Stimulated activated CD4-positive, alpha-beta T cell treated with anti-CD3 and anti-CD28 coated beads, Interleukin-4, amount 100 ng/mL, for 48 hours (primary cell): ENCODE data around the gene GPR75.

Experiments
- DNase-seq, 2 donors: peaks; one replicate each; pipeline ENCODE4 v3.0.0-alpha.2; 2020; ENCODE audit warnings: low read depth in 2 of 2

Gene GPR75

DNA sequence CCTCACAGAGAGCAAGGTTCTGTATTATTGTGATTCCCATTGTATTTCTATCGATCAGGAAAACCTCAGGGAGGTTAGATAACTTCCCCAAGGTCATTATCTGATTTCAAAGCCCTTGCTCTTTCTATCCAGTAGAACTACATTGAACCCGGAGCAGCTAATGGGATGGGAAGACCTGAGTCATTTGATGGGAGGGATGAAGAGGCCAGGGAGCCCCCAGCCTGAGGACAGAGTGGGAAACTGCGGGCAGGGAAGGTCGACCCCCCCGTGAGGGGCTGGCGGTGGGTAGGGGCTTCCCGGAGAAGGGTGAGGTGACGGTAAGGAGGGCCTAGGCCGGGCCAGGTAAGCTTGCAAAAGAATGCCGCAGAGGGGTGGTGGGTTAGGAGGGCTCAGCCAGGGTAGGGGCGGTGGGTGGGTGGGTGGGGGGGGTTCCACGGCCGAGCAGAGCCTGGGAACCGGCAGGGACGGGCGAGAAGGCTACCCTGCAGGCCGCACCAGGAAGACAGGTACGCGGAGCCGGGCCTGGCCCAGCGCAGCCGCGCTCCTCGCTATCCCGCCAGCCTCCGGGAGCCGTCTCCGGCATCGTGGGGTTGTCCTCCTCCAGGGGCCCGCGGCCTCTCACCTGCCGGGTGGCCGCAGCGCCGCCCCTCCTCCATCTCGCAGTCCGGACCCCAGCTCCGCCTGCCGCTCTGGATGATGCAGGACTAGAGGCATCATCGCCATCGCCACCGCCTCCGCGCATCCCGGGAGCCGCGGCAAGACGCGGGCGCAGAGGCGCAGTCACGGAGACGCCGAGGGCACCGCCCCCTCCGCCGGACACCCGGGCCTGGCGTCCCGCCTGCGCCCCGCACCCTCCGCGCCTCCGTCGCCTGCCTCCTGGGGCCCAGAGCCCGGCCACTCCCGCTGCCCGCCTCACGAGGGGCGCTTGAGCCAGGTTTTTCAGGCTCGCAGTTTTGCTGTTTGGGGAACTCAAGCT is at the start of gene GPR75:
Gene GPR75 (minus strand): TSS at position 762 of the 976 bp plus-strand sequence. CDS start 5,211 bp downstream, outside the sequence.
- DNase-seq: no peak

DNA sequence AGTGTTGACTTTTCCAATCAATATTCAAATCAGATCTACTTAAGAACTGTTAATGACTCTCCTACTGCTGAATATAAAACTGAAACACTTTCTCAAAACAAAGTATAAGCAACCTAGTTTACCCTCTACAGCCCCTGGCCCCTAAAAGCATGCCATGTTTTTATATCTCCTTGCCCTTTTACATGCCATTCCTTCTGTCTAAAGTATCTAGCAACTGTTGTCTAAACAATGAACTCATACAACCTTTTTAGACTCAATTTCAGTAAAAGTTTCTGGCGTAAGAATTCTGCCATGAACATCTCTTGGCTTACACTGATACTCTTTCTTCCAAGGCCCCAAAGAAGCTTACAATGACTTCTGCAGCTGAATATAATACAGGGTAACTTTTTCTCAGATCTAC is 47.8 kb upstream of the GPR75 start:
- DNase-seq: no peak

GRCh38 chr2:53905396-53905795 is 45.6 kb upstream of the GPR75 start:
- DNase-seq: no peak

GRCh38 chr2:53903011-53903410 is 43.2 kb upstream of the GPR75 start:
- no peak for DNase-seq

DNA sequence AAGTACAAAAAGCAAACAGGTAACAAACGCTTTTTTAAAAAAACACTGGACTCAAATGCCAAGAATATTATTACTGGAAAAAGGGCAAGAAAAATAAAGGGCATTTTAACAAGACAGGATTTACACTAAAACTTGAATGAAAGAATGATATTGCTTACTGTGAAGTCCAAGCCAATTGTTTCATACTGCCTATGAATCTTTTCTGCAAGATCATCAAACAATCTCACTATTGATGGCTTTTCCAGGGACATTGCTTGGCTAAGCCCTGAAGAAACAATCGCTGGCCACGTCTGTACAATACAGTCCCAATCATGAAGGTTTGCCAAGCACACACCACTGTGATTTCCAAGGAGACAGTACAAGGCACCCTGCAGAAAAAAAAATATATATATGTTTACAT is 41.4 kb upstream of the GPR75 start:
- no peak for DNase-seq

DNA sequence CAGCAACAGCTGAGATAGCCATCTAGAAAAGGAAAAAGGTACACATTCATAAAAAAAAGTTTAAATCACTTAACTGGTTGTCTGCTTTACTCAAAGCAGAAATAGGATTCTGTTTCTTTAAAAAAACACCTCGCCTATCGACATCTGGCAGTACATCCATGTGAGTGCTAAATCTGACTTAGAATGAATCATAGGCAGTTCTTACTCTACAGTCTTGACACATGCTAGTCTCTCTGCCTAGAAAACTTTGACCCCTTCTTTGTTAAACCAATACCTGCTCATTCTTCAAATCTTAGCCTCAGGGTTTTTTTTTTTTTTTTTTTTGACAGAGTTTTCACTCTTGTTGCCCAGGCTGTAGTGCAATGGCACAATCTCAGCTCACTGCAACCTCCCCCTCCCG is 37.1 kb upstream of the GPR75 start:
- no peak for DNase-seq

DNA sequence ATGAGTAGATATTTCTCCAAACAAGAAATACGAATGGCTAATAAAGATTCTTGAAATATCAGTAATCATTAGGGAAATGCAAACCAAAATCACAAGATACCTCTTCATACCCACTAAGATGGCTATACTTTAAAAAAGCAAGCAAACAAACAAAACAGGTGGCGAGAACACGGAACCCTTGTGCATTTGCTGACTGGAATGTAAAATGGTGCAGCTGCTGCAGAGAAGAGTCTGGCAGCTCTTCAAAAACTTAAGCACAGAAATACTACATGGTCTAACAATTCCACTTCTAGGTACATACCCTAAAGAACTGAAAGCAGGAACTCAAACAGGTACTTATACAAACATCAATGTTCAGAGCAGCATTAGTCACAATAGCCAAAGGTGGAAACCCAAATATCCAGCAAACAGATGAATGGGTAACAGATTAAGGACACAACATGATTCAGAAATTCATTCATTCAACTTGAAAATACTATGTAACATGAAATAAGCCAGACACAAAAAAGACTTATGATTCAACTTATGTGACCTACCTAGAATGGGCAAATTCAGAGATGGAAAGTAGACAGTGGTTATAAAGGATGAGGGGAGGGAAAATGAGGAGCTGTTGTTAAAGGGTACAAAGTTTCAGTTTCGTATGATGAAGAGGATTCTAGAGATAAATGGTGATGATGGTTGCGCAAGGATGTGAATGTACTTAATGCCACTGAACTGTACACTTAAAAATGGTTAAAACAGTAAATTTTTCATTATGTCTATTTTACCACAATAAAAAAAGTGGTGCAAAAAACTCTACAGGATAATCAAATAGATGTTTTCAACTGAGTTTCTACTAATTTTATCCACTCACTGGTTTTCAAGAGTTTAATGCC is 26.9 kb upstream of the GPR75 start:
- DNase-seq: no peak

GRCh38 chr2:53884883-53885282 is 25.1 kb upstream of the GPR75 start:
- DNase-seq: no peak

DNA sequence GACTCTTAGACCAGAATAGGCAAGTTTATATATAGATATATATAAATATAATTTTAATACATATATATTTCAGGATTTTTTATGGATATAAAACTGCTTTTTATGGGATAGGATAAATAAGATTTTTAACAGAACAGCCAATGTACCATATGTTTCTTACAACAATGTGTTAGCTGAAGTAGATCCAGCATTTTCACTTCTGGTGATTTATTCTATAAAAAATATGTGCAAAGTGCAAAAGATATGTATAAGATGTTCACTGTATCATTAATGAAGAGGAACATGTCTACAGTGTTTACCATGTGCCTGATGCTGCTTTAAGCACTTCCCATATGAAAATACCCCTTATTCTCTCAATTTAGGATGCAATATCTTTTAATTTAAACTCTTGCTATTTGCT is 22.2 kb upstream of the GPR75 start:
- DNase-seq: no peak

GRCh38 chr2:53881360-53881759 is 21.6 kb upstream of the GPR75 start:
- DNase-seq: no peak

GRCh38 chr2:53880756-53881155 is 21.0 kb upstream of the GPR75 start:
- no peak for DNase-seq

DNA sequence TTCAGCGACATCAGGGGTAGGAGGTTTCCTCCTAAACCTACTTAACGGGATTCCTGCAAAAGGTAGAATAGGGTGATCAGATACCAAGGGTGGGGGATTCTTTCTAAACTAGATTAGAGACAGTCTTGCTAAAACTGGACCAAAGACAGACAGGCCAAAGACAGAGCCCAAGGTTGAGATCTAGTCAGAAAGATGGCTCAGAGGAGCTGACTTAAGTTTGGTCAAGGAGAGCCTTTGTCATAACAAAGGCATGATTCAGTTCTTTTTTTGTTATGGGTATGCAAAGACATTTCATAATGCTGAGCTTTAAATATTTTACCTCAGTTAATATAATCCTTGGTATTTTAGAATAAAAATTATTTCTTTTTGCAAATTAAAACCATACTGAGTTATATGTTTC is 17.8 kb upstream of the GPR75 start:
- DNase-seq: no peak

DNA sequence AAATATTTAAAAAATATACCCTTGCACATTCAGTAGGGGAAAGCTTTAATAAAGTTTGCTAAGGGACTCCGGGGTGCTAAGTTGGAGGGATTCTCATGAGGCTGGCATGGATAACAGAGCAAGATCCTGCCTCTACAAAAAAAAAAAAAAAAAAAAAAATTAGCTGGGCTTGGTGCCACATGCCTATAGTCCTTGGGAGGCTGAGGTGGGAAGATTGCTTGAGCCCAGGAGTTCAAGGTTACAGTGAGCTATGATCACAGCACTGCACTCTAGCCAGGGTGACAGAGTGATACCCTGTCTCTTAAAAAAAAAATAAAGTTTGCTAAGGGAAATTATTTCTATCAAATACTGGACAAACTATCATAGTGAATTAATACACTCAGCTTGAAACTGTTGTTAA is 17.3 kb upstream of the GPR75 start:
- DNase-seq: no peak

DNA sequence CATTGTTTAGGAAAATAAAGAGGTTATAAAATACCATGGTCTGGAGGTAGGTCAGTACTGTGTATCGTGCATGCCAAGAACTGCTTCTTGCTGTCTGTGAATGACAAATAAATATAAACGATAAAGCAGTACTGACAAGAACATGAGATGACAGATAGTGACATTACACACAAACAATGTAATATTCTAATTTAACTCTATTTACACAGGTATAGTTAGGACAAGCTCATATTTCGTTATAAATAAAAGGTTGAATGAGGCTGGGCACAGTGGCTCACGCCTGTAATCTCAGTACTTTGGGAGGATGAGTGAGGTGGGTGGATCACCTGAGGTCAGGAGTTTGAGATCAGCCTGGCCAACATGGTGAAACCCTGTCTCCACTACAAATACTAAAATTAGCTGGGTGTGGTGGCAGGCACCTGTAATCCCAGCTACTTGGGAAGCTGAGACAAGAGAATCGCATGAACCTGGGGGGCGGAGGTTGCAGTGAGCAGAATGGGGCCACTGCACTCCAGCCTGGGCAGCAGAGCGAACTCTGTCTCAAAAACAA is 14.7 kb upstream of the GPR75 start:
- no peak for DNase-seq

GRCh38 chr2:53867773-53868172 is 8.0 kb upstream of the GPR75 start:
- no peak for DNase-seq

- DNase-seq: no peak
These were observed 7.4 kb upstream of the GPR75 start for GRCh38 chr2:53867169-53867568.

- DNase-seq: no peak
These were observed 6.2 kb upstream of the GPR75 start for GRCh38 chr2:53865962-53866361.

GRCh38 chr2:53865264-53865663 is 5.5 kb upstream of the GPR75 start:
- DNase-seq: no peak

- no peak for DNase-seq
These were observed 3.9 kb upstream of the GPR75 start for GRCh38 chr2:53863538-53864227.

DNA sequence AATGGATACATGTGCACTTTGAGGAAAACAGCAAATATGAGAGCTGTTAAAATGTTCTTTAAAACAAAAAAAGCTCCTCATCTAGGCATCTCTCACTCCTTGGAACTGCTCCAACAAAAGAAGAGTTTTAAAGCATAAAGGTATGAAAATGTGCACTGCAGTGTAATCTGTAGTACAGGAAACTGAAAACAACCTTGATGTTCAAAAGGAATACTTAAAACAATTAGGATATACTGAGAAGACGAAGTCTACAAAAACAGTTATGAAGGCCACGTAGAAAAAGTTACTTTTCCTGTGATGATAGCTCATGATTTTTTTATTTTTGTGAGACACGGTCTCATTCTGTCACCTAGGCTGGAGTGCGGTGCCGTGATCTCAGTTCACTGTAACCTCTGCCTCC is 2.1 kb upstream of the GPR75 start:
- DNase-seq: no peak

DNA sequence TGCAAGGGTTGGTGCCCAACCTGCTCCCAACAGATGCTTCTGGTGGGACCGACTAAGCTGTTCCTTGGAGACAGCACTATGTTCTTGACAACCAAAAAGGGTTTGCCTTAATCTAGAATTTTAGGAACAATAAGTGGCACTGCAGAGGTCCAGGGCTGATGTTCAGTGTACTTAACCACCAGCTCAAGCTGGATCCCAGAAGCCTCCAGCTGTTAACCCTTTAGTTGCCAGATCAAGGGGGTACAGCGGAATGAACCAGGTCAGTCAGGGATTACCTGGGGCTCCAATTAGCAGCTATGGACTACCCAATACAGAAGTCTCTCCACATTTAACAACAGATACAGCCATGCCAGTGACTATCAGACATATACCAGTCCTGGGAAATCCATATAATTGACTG is 3.5 kb downstream of the GPR75 start:
- no peak for DNase-seq

DNA sequence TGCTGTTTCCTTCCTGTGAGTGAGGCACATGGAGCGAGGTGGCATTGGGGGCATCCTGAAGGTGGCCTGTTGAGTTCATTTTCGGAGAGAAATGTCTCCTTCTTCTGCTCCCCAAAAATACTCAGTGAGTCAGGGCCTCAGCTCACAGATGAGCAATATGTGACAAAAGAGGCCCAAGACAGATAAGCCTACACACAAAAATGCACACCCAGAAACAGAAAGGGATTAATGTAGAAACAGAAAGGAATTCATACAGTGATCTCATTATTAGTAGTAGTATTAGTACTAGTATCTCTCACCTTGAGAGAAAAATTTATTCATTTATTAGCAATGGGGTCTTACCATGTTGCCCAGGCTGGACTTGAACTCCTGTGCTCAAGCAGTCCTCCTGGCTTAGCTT is 5.1 kb downstream of the GPR75 start:
- DNase-seq: no peak
